HG03378 (cell line): Measurements from ENCODE around the gene OTUB2.

Experiments
- ATAC-seq: cut with Tn5 transposase; IDR thresholded peaks from one replicate; pipeline ENCODE4 v1.9.1; 2021; ENCODE audit warnings: mild to moderate bottlenecking, moderate library complexity; ENCODE audit not compliant: unreplicated experiment

OTUB2 gene

DNA sequence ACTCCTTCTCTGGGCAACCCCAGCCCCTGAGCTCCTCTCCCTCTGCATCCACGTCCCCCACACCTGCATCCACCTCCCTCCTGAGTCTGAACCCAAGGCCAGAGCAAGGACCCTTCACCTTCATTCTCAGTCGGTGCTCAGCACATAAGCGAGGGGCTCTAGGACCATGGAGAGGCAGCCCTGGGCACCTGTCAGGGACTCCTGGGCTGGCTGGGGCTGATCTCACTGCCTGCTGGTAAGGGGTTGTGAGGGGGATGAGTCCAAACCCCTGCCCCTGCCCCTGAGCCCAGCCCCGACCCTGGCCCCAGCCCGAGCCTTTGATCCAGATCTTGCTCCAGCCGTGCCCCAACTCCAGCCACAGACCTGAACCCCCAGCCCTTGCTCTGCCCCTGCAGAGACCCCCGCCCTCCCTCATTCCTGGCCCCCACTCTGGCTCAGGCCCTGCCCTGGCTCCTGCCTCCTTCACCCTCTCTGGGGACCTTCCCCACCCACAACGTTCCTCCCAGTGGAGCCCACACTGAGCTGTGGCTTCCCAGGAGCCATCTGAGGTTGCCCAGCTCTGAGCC lies 29.9 kb upstream of the OTUB2 start:
- no peak for ATAC-seq

DNA sequence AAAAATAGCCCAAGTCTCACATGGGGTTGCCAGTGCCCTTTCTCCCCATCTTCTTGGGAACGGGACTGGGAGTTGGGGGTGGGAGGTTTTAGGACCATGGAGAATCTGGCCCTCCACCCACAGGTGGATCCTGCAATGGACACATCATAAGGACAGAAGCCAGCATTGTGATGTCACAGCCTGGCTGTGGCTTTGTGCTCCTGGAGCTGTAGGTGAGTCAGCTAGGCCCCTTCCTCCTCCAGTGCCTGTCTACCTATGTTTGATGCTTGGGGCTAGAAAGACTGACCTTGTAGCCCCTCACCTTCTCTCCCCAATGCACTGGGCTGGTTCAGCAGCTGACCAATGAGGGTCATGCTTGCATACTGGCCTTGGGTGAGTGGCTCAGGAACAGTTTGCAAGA lies 29.1 kb upstream of the OTUB2 start, which contains the start of gene CCDC197:
Gene CCDC197 (plus strand): TSS at position 220 of the 400 bp plus-strand sequence. CDS start 831 bp downstream, outside the sequence.
- ATAC-seq, result no peak

DNA sequence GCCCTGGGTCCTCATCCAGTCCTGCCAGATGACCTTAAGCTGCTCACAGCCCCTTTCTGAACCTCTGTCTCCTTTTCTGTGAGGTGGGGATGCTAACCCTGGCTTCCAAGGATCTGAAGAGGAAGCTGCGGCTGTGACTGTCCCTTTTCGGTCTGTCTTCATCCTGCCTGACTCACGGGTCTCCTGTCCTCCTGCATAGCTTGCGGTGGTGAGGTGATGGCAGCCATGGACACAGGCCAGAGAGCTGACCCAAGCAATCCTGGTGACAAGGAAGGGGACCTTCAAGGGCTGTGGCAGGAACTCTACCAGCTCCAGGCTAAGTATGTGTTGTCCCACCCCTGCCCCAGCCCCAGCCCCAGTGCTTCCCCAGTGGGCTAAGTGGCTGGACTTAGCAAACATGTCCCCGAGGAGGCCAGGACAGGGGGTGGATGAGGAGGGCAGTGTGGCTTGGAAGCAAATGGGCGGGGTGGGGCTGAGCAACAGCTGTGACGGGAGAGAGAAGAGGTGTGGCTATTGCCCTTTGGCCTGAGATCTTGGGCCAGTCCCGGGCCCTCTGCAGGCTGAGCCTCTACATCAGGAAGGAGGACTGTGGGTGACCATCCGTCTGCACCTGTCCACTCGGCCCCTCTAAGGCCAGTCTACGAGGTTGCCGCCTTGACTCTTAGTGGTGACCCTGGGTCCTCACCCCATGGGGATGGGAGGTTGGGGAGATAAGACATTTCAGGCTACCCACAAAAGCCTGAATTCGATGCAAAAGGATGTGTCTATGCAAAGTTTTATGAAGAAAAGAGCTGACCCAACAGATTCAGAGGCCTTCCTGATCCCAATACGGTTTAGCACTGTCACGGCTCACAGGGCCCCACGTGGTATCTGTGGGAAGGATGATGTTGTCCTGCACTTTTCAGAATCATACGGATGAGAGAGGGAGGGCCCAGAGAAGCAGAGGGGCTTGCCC lies 27.9 kb upstream of the OTUB2 start:
- no peak for ATAC-seq

DNA sequence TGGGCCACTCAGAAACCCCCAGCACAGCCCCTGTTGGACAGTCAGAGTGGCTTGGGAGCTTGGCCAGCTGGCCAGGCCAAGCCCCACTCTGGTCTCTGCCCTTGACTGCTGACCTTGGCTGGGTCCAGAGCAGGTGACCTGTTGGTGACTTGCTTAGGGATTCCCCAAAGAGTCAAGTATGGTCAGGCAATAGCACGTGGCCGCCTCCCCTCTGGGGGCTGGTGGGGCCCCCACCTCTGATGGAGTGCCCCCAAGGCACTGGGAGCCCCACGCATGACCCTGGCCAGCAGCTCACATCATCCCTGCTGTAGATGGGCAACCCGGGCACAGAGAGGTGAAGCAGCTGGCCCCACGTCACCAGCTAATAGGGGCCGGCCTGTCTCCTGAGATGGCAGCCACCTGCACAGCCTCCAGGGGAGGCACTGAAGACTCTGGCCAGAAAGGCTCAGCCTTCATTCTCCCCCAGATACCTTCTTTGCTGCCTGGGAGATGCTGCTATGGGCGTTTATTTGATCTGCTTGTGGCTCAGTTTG lies 27.2 kb upstream of the OTUB2 start:
- ATAC-seq, result no peak

DNA sequence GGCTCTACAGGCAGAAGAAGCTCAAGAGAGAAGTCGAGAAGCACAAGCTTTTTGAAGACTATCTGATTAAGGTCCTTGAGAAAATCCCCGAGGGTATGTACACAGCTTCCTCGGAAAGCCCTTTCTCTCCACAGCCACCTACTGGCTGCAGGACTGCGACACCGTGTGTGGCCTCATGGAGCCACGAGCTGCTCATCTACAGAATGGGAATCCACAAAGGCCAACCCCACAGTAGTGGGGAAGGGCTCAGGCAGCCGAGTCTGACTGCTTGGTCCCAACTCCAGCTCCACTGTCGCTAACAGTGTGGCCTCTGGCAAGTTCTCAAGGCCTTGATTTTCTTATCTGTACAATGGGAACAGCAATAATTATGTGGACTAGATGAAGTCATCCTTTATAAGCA lies 26.6 kb upstream of the OTUB2 start:
- no peak for ATAC-seq

DNA sequence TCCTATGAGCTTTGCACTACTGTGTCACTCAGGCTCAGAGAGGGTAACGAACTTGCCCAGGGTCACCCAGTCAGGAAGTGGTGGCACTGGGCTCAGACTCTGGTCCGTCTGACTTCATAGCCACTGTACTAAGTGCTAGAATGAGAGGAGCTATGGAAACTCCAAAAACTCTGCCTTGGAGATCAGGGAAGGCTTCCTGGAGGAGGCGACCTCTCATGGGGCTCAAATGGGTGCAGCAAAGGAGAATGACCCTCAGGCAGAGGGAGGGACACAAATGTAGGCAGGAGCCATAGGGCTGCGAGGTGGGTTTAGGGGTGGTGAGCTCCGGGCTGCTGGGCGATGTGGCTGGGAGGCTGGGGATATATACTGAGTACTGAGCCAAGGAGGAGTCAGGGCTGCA lies 25.9 kb upstream of the OTUB2 start:
- ATAC-seq, result no peak

DNA sequence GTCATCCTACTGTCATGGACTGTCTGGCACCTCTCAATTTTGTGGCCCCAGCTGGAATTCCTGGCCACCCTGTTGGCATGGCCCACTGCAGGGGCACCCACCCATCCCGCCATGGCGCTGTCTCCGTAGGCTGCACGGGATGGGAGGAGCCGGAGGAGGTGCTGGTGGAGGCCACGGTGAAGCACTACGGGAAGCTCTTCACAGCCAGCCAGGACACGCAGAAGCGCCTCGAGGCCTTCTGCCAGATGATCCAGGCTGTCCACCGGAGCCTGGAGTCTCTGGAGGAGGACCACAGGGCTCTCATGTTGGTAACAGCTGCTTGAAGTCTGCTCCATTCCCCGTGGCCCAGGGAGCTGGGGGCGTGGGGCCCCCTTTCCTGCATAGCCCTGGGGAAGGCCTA lies 25.1 kb upstream of the OTUB2 start:
- ATAC-seq, result no peak

DNA sequence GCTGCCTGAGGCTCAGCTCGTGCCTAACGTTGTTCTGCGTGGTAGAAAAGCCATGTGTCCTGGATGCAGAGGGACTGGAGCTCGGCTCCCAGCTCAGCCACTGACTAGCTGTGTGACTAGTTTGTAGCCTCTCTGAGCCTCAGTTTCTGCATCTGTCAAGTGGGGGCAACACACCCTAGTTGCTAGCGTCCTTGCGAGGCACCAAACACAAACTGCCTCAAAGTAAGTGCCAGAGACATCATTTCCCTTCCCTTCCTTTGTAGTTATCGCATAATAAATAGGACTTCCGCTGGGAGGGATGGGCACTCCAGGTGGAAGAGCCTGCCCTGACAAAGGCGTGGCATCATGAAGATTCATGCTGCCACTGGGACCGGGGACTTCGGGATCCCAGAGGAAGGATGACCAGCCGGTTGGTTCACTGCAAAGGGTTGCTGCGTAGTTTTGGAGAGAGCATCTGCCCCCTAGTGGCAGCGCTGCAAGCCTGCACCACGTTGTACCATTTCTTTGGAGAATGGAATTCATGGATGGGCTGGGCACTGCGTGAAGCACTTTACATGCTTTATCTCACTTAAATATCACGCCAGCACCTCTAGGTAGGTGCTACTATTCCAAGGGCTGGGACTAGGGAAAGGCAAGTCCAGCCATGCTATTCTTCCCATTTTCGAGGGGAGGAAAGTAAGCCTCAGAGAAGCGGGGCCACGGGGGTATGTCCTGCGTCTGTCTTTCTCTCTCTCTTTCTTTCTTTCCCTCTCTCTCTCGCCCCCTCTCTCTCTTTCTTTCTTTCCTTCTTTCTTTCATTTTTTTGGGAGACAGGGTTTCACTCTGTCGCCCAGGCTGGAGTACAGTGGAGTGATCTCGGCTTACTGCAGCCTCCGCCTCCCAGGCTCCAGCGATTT lies 24.4 kb upstream of the OTUB2 start:
- ATAC-seq, result peak; percentile 53

DNA sequence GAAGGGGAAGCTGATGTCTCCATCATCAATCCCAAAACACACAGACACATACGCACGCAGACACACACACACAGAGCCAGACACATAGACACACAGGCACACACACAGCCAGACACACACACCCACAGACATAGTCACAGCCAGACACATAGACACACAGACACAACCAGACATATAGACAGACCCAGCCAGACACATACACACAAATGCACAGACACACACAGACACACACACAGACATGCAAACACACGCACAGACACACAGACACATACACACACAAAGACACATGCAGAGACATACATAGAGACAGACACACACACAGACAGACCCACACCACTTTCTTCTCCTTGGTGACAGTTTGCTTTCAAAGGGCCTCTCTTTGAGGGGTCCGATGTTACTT lies 22.7 kb upstream of the OTUB2 start:
- no peak for ATAC-seq

DNA sequence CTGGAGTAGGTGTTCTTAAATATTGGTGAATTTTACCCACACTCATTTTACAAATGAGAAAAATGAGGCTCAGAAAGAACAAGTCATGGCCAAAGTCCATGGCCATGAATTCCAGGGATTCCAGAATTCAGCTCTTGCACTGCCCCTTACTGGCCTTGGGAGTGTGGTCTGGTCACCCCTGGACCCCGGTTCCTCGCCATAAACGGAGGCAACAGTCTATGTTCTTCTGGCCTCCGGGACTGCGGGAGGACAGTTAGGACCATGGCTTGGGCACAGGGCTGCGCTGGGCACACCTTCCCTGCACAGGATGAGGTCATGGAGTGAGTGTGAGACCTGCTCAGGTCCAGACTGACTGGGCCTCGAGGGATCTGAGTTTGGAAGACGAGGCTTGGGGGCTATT lies 22.1 kb upstream of the OTUB2 start:
- no peak for ATAC-seq

DNA sequence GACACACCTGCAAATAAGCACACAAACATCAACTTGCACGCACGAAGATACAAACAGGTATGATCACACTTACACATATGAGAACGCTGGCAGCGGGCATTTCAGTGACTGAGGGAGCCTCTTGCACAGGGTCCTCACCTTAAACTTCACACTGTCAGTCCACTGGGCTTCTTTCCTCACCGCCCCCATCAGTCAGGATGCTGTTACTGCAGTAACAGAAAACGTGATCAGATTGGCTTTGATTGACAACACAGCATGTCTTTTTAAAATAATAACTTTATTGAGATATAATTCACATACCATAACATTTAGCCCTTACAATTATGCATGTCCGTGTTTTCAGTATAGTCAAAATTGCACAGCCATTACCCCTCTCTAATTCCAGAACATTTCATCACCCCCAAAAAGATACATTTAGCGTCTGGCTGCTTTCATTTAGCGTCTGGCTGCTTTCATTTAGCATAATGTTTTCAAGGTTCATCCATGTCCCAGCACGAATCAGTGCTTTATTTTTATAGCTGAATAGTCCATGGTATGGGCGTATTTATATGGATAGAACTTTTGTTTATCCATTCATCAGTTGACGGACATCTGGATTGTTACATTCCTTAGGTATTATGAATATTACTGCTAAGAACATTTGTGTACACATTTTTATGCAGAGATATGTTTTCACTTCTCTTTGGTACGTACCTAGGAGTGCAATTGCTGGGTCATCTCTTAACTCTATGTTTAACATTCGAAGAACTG lies 20.6 kb upstream of the OTUB2 start:
- no peak for ATAC-seq

DNA sequence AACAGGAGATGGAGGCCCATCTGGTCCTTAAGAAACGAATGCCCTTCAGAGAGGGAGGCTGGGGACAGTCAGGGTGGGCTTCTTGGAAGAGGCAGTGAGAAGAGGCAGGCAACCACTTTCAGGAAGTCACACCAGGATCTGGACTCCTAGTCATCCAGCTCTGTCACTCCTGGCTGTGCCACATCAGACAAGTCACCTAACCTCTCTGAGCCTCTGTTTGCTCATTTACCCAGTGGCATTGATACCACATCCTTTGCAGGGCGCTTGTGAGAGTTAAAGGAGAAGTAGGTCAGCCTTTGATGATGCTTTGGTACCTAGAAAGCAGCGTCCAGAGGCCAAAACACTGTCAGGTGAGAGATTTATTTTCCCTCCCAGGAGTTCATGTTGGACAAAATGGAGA lies 17.9 kb upstream of the OTUB2 start:
- no peak for ATAC-seq

DNA sequence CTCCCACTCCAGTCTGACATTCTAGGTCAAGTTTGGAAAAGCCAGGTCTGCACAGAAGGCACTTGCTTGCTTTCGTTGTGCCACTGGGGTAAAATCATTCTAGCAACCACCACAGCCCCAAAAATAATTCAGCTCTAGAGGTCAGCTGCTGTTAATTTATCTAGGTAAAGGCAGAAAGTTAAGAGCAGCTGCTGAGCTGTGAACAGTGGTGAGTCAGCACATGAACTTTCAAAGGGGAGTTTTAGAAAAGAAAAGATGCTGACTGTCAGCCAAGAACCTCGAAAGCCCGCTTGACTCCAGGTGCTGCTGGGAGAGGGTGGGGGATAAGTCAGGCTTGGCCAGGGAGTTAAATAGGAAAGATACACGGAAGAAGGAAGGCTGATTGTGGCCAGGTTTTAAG lies 16.4 kb upstream of the OTUB2 start:
- no peak for ATAC-seq

DNA sequence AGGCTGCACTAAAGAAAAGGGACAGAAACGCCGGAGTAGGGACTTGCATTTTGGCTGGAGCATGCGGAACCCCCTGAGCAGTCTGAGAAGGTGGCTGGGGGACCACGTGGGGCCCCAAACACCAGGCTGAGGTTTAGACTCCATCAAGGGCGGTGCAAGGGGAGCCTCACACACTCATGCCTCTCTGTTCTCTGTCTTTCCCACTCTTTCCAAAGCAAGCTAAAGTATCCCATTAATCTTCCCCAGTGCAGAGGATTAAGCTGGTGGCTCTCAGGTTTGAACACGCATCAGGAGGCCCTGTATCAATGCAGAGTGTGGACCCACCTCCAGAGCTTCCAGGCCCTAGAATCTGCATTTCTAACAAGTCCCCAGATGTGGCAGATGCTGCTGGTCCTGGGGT lies 15.5 kb upstream of the OTUB2 start:
- no peak for ATAC-seq

DNA sequence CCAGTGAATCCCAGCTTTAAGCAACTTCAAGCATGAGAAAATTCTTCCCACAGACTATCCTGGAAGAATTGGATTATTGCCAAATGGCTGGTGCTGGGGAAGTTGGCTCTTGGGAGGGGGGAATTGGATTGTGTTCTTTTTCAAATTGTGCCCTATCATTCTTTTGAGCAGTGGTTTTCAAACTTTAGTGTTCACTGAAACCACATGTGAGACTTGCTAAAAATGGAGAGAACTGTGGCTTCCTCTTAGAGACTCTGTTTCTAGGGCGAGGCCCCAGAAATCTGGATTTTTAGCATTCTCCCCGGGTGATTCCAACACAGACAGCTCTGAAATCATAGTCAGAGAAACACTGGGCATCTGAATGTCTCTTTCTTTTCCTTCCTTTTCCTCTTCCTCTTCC lies 14.3 kb upstream of the OTUB2 start:
- ATAC-seq, result no peak

DNA sequence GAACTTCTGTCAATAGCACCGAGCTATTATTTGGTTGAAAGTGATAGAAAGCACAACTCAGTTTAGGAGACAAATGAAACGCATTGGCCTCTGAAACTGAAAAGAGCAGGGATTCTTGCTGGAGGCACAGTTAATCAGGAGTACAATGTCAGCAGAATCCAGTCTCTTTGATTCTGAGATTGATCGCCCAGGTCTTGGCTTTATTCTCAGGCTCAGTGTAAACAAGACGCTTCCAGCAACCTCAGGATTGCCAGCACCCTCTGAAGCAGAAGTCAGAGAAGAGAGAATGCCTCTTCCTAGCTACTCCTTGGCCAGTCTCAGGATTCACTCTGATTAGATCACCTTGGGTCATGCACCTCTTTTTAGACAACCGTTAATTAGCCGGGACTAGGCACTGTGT lies 11.8 kb upstream of the OTUB2 start:
- ATAC-seq, result no peak

DNA sequence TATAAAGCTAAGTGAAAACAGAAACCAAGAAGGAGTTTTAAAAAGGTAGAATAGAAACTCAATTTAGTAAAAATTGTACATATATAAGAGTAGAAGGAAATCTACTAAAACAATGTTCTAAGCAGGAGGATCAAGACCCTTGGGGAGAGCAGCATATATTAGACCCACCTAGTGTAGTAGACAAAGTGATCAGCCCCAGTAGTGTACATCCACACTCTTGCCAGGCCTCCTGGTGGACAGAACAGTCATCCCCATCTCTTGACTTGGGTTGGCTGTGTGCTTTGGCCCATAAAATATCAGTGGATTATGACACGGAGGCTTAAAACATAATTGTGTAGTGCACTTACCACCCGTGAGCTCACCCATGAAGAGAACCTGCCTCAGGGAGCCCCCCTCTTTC lies 10.9 kb upstream of the OTUB2 start:
- ATAC-seq, result no peak

DNA sequence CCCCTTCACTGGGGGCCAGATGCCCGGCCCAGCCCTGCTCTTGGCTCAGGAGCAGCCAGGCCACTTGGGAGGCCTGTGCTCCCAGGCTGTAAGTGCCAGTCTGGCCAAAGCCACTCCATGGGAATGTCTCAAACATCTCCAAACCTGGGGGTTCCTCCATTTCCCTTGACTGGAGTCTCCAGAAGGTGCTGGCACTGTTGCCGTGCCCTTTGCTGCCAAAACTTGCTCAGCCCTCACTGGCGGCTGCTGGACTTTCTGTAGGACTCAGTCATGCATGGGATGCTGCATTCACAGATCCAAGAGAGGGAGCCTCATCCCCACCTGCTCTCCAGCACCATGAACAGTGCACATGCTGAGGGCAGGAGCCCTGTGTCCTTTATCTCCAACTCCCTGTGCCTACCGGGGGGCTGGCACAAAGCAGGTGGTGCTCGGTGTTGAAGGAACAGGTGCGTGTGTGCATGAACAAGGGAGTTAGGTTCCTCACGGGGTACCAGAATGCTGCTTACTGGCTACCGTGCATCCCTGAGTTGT lies 9.6 kb upstream of the OTUB2 start:
- ATAC-seq, result no peak

DNA sequence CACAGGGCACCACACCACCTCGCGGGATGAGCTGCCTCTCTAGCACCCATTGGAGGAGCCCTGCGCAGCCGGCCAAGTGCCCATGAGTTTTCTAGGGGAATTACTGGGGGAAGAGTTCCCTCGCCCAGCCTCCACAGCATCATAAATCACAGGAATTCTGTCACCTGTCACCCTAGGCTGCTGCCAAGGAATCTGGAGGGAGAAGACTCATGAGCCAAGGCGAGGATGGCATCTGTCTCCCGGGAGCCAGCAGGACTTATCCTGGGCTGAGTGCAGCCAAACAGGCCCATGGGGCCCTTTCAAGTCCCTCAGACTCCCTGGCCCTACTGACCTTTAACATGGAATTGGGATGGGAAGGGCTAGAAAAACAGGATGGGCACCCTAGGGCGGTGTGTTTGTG lies 7.8 kb upstream of the OTUB2 start:
- ATAC-seq, result no peak

DNA sequence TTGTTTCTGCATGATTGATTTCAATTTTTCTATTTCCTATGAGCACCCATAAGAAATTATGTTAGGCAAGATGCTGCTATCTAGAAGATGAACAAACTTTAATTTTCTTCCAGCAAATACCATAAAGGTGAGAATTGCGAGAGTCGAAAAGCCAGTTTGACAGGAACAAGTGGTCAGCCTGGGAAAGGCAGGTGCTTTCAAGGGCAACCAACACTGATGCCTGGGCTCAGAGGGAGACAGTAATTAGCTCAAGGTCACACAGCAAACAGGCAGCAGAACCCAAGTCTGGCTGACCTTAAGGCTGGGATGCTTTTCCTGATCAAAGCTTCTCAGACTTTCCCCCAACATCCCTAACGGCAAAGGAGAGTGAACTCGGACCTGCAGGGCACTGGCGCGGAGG lies 6.8 kb upstream of the OTUB2 start:
- no peak for ATAC-seq
